Uterus (tissue), 4 donors: ENCODE measurements around the gene PLIN5. TPM values are rescaled to one million over a fixed set of nuclear protein-coding genes. Genes with fewer than 3 reads are reported as not detected.

Experiments used
- DNase-seq, 2 donors: peaks; one replicate each; pipeline ENCODE4 v3.0.0-alpha.2; 2019 to 2020
- H3K27ac ChIP-seq, 2 donors: fragments of 200-600 bp; sonication (generic); 1 replicate in 1 of 2; 2 replicates in 1 of 2; pipeline ENCODE4 v1.5.1; 2016 to 2018
- H3K27me3 ChIP-seq, 2 donors: fragments of 200-600 bp; sonication (generic); one replicate each; pipeline ENCODE4 v1.5.1; 2018 to 2019; ENCODE audit warnings: control low read depth in 1 of 2
- H3K36me3 ChIP-seq, 2 donors: fragments of 200-600 bp; sonication (generic); one replicate each; pipeline ENCODE4 v1.5.1; 2019; ENCODE audit warnings: control low read depth in 1 of 2
- H3K4me1 ChIP-seq, 2 donors: fragments of 200-600 bp; sonication (generic); one replicate each; pipeline ENCODE4 v1.5.1; 2018 to 2019; ENCODE audit warnings: control low read depth in 1 of 2
- H3K4me3 ChIP-seq, 2 donors: fragments of 200-600 bp; sonication (generic); 1 replicate in 1 of 2; 2 replicates in 1 of 2; pipeline ENCODE4 v1.5.1; 2018 to 2019; ENCODE audit warnings: mild to moderate bottlenecking in 1 of 2
- H3K9me3 ChIP-seq, 2 donors: fragments of 200-600 bp; sonication (generic); one replicate each; pipeline ENCODE4 v1.5.1; 2019; ENCODE audit warnings: control low read depth in 1 of 2
- CTCF ChIP-seq, 4 experiments: fragments of 200-600 bp in 2 of 4; fragments of 450-650 bp in 2 of 4; sonication (generic) in 2 of 4; IDR thresholded peaks; one replicate each; pipeline ENCODE4 v1.5.1; 2016 to 2019; ENCODE audit warnings: antibody characterized with exemption in 4 of 4, mild to moderate bottlenecking in 2 of 4, moderate library complexity in 1 of 4
- POLR2A ChIP-seq, 2 donors: fragments of 450-650 bp; IDR thresholded peaks; one replicate each; pipeline ENCODE4 v1.6.1; 2016; ENCODE audit warnings: antibody characterized with exemption in 2 of 2, mild to moderate bottlenecking in 1 of 2, moderate library complexity in 1 of 2
- intact Hi-C: fragments of 100-400 bp; cut with DNase I; formaldehyde crosslinking; loops from one replicate; pipeline ENCODE4 v1.15.1; 2023; ENCODE audit warnings: low total_unique reads
- total RNA-seq, 4 donors: library from RNA; depleted of rRNA in 3 of 4; stranded (reverse); fragments of >200 nt in 3 of 4; gene quantifications; one replicate each; pipeline versions ENCODE4 v1.1.0 to v1.2.4, GENCODE V29; 2014 to 2023
- donor health status: DM: yes; HTN: yes; CAD: no.

The PLIN5 gene
- total RNA-seq, 4 donors from 2014 or later = 1.5 to 11.1 (median 3.0) TPM

GRCh38 chr19:4487572-4487971 lies 47.5 kb downstream of the PLIN5 start:
- DNase-seq = no peak
- Histone ChIP-seq H3K27me3 (no peaks in the 10 kb centered on the region), H3K36me3 (no peaks in the 10 kb centered on the region), H3K4me3 (no peak overlapping the region), H3K4me1 (no peaks in the 10 kb centered on the region), H3K27ac (no peak overlapping the region), H3K9me3 (no peaks in the 10 kb centered on the region)
- intact Hi-C loops = no loop called here
- TF ChIP-seq CTCF (IDR thresholded peaks at IDR 0.05) (no peak), POLR2A (IDR thresholded peaks at IDR 0.05) (no peak)

- Histone ChIP-seq H3K27me3 (no peaks in the 10 kb centered on the region), H3K4me3 (no peak overlapping the region), H3K27ac (no peak overlapping the region), H3K4me1 (no peaks in the 10 kb centered on the region), H3K9me3 (no peaks in the 10 kb centered on the region), H3K36me3 (no peaks in the 10 kb centered on the region)
- TF ChIP-seq CTCF (IDR thresholded peaks at IDR 0.05) (no peak), POLR2A (IDR thresholded peaks at IDR 0.05) (no peak)
- intact Hi-C loops = no loop called here
- no peak for DNase-seq
Measured at GRCh38 chr19:4483385-4483784, 51.6 kb downstream of the PLIN5 start.

GRCh38 chr19:4482721-4483364 lies 52.2 kb downstream of the PLIN5 start:
- no peaks in the 10 kb centered on the region for H3K4me1 ChIP-seq
- no peaks in the 10 kb centered on the region for H3K36me3 ChIP-seq
- DNase-seq = no peak
- no peaks in the 10 kb centered on the region for H3K9me3 ChIP-seq
- H3K27me3 ChIP-seq = no peaks in the 10 kb centered on the region
- TF ChIP-seq CTCF (IDR thresholded peaks at IDR 0.05) (no peak), POLR2A (IDR thresholded peaks at IDR 0.05) (no peak)
- intact Hi-C loops = no loop called here
- no peak overlapping the region for H3K27ac ChIP-seq
- H3K4me3 ChIP-seq = no peak overlapping the region

- intact Hi-C loops = no loop called here
- peaks cover 0 to 9% of the 10 kb centered on the region in 2 donors for H3K4me1 ChIP-seq
- no peak for TF ChIP-seq POLR2A (IDR thresholded peaks at IDR 0.05)
- TF ChIP-seq CTCF (IDR thresholded peaks at IDR 0.05) = no peak
- H3K27me3 ChIP-seq = no peaks in the 10 kb centered on the region
- H3K4me3 ChIP-seq = no peak overlapping the region
- no peaks in the 10 kb centered on the region for H3K9me3 ChIP-seq
- no peak overlapping the region for H3K27ac ChIP-seq
- DNase-seq = no peak
- no peaks in the 10 kb centered on the region for H3K36me3 ChIP-seq
Measured at GRCh38 chr19:4477034-4477801, 57.8 kb downstream of the PLIN5 start.

GRCh38 chr19:4474514-4475022 lies 60.5 kb downstream of the PLIN5 start:
- Histone ChIP-seq H3K4me3 (peak overlapping the region in 1 of 2 donors; percentile 68), H3K9me3 (no peaks in the 10 kb centered on the region), H3K27me3 (no peaks in the 10 kb centered on the region), H3K27ac (peak overlapping the region in 1 of 2 donors; percentile 22), H3K4me1 (peaks cover 0 to 9% of the 10 kb centered on the region in 2 donors), H3K36me3 (no peaks in the 10 kb centered on the region)
- intact Hi-C loops = no loop called here
- DNase-seq = no peak
- no peak for TF ChIP-seq CTCF (IDR thresholded peaks at IDR 0.05)
- no peak for TF ChIP-seq POLR2A (IDR thresholded peaks at IDR 0.05)
